T-helper 2 cell (primary cell): ENCODE results near the gene PRSS22.

Experiments used
- DNase-seq, 5 experiments: peaks; one replicate each; pipeline versions ENCODE4 v3.0.0 to v3.0.0-alpha.2; 2012 to 2022

The PRSS22 gene

GRCh38 chr16:2813771-2814221 lies 44.2 kb downstream of the PRSS22 start:
- DNase-seq: no peak

- DNase-seq: no peak
These were observed 46.1 kb downstream of the PRSS22 start for GRCh38 chr16:2811703-2812471.

- DNase-seq: no peak
These were observed 47.3 kb downstream of the PRSS22 start for GRCh38 chr16:2810651-2811050.

GRCh38 chr16:2809149-2809760 lies 48.7 kb downstream of the PRSS22 start:
- DNase-seq: no peak

GRCh38 chr16:2808181-2808580 lies 49.8 kb downstream of the PRSS22 start:
- DNase-seq: no peak

- no peak for DNase-seq
These were observed 51.7 kb downstream of the PRSS22 start for GRCh38 chr16:2806286-2806685.

- no peak for DNase-seq
These were observed 53.2 kb downstream of the PRSS22 start for GRCh38 chr16:2804728-2805127.

- no peak for DNase-seq
These were observed 54.3 kb downstream of the PRSS22 start for GRCh38 chr16:2803545-2804195.
